Measurements from ENCODE around the gene GPBAR1.

The GPBAR1 gene

GRCh38 chr2:218263817-218264641 lies 3.2 kb downstream of the GPBAR1 start:
- H3K4me3 ChIP-seq (ENCODE audit: low read length): peak overlapping the region; percentile 37
- peaks cover 18% of the 10 kb centered on the region for H3K36me3 ChIP-seq (ENCODE audit: control insufficient read depth, insufficient read depth, low read length)
- H3K27me3 ChIP-seq (ENCODE audit: control insufficient read depth, insufficient read depth, low read length): no peaks in the 10 kb centered on the region
- H3K4me1 ChIP-seq (ENCODE audit: control insufficient read depth, insufficient read depth, low read length): peaks cover 78% of the 10 kb centered on the region
- H3K9me3 ChIP-seq (ENCODE audit: control insufficient read depth, low read length): no peaks in the 10 kb centered on the region
- peak overlapping the region; percentile 62 for H3K9ac ChIP-seq (ENCODE audit: low read length)

- Histone ChIP-seq H3K27me3 (ENCODE audit: control insufficient read depth, insufficient read depth, low read length) (no peaks in the 10 kb centered on the region), H3K4me1 (ENCODE audit: control insufficient read depth, insufficient read depth, low read length) (peaks cover 68% of the 10 kb centered on the region), H3K36me3 (ENCODE audit: control insufficient read depth, insufficient read depth, low read length) (peaks cover 18% of the 10 kb centered on the region), H3K9me3 (ENCODE audit: control insufficient read depth, low read length) (no peaks in the 10 kb centered on the region), H3K4me3 (ENCODE audit: low read length) (peak overlapping the region; percentile 37), H3K9ac (ENCODE audit: low read length) (peak overlapping the region; percentile 62)
Observed at GRCh38 chr2:218264773-218265561, 4.2 kb downstream of the GPBAR1 start.

- Histone ChIP-seq H3K4me1 (ENCODE audit: control insufficient read depth, insufficient read depth, low read length) (peaks cover 62% of the 10 kb centered on the region), H3K9me3 (ENCODE audit: control insufficient read depth, low read length) (no peaks in the 10 kb centered on the region), H3K9ac (ENCODE audit: low read length) (peak overlapping the region; percentile 29), H3K4me3 (ENCODE audit: low read length) (no peak overlapping the region), H3K36me3 (ENCODE audit: control insufficient read depth, insufficient read depth, low read length) (peaks cover 18% of the 10 kb centered on the region), H3K27me3 (ENCODE audit: control insufficient read depth, insufficient read depth, low read length) (no peaks in the 10 kb centered on the region)
Observed at GRCh38 chr2:218265626-218266025, 4.8 kb downstream of the GPBAR1 start.

GRCh38 chr2:218266316-218266979 lies 5.6 kb downstream of the GPBAR1 start:
- no peaks in the 10 kb centered on the region for H3K27me3 ChIP-seq (ENCODE audit: control insufficient read depth, insufficient read depth, low read length)
- no peak overlapping the region for H3K4me3 ChIP-seq (ENCODE audit: low read length)
- peaks cover 18% of the 10 kb centered on the region for H3K36me3 ChIP-seq (ENCODE audit: control insufficient read depth, insufficient read depth, low read length)
- H3K4me1 ChIP-seq (ENCODE audit: control insufficient read depth, insufficient read depth, low read length): peaks cover 61% of the 10 kb centered on the region
- H3K9ac ChIP-seq (ENCODE audit: low read length): no peak overlapping the region
- no peaks in the 10 kb centered on the region for H3K9me3 ChIP-seq (ENCODE audit: control insufficient read depth, low read length)

- Histone ChIP-seq H3K4me1 (ENCODE audit: control insufficient read depth, insufficient read depth, low read length) (peaks cover 61% of the 10 kb centered on the region), H3K27me3 (ENCODE audit: control insufficient read depth, insufficient read depth, low read length) (no peaks in the 10 kb centered on the region), H3K9me3 (ENCODE audit: control insufficient read depth, low read length) (no peaks in the 10 kb centered on the region), H3K4me3 (ENCODE audit: low read length) (no peak overlapping the region), H3K9ac (ENCODE audit: low read length) (no peak overlapping the region), H3K36me3 (ENCODE audit: control insufficient read depth, insufficient read depth, low read length) (peaks cover 18% of the 10 kb centered on the region)
Observed at GRCh38 chr2:218267259-218267658, 6.4 kb downstream of the GPBAR1 start.

- no peaks in the 10 kb centered on the region for H3K27me3 ChIP-seq (ENCODE audit: control insufficient read depth, insufficient read depth, low read length)
- H3K4me1 ChIP-seq (ENCODE audit: control insufficient read depth, insufficient read depth, low read length): peaks cover 57% of the 10 kb centered on the region
- H3K4me3 ChIP-seq (ENCODE audit: low read length): peak within 1 kb of the TSS; percentile 96
- peak within 1 kb of the TSS; percentile 88 for H3K9ac ChIP-seq (ENCODE audit: low read length)
- H3K9me3 ChIP-seq (ENCODE audit: control insufficient read depth, low read length): no peaks in the 10 kb centered on the region
- H3K36me3 ChIP-seq (ENCODE audit: control insufficient read depth, insufficient read depth, low read length): peaks cover 28% of the 10 kb centered on the region
Observed at GRCh38 chr2:218269900-218270720, 9.3 kb downstream of the GPBAR1 start, which contains the start of the genes AAMP and PNKD. Gene AAMP (minus strand): TSS chr2:218270137. CDS start chr2:218270086, 51 bp downstream. Gene PNKD (plus strand): TSS chr2:218270519. CDS start chr2:218270536, 17 bp downstream.

- H3K9ac ChIP-seq (ENCODE audit: low read length): peak overlapping the region; percentile 88
- peaks cover 53% of the 10 kb centered on the region for H3K4me1 ChIP-seq (ENCODE audit: control insufficient read depth, insufficient read depth, low read length)
- H3K9me3 ChIP-seq (ENCODE audit: control insufficient read depth, low read length): no peaks in the 10 kb centered on the region
- peak overlapping the region; percentile 96 for H3K4me3 ChIP-seq (ENCODE audit: low read length)
- H3K36me3 ChIP-seq (ENCODE audit: control insufficient read depth, insufficient read depth, low read length): peaks cover 33% of the 10 kb centered on the region
- no peaks in the 10 kb centered on the region for H3K27me3 ChIP-seq (ENCODE audit: control insufficient read depth, insufficient read depth, low read length)
Observed at GRCh38 chr2:218270721-218271486, 10.1 kb downstream of the GPBAR1 start.

GRCh38 chr2:218271487-218271797 lies 10.6 kb downstream of the GPBAR1 start:
- H3K27me3 ChIP-seq (ENCODE audit: control insufficient read depth, insufficient read depth, low read length): no peaks in the 10 kb centered on the region
- peaks cover 33% of the 10 kb centered on the region for H3K36me3 ChIP-seq (ENCODE audit: control insufficient read depth, insufficient read depth, low read length)
- H3K4me3 ChIP-seq (ENCODE audit: low read length): peak overlapping the region; percentile 96
- H3K9me3 ChIP-seq (ENCODE audit: control insufficient read depth, low read length): no peaks in the 10 kb centered on the region
- H3K4me1 ChIP-seq (ENCODE audit: control insufficient read depth, insufficient read depth, low read length): peaks cover 48% of the 10 kb centered on the region
- H3K9ac ChIP-seq (ENCODE audit: low read length): peak overlapping the region; percentile 88

GRCh38 chr2:218271865-218272530 lies 11.2 kb downstream of the GPBAR1 start:
- peak overlapping the region; percentile 96 for H3K4me3 ChIP-seq (ENCODE audit: low read length)
- H3K9me3 ChIP-seq (ENCODE audit: control insufficient read depth, low read length): no peaks in the 10 kb centered on the region
- no peaks in the 10 kb centered on the region for H3K27me3 ChIP-seq (ENCODE audit: control insufficient read depth, insufficient read depth, low read length)
- H3K9ac ChIP-seq (ENCODE audit: low read length): peak overlapping the region; percentile 88
- peaks cover 34% of the 10 kb centered on the region for H3K36me3 ChIP-seq (ENCODE audit: control insufficient read depth, insufficient read depth, low read length)
- H3K4me1 ChIP-seq (ENCODE audit: control insufficient read depth, insufficient read depth, low read length): peaks cover 50% of the 10 kb centered on the region

- Histone ChIP-seq H3K9ac (ENCODE audit: low read length) (peak overlapping the region; percentile 88), H3K36me3 (ENCODE audit: control insufficient read depth, insufficient read depth, low read length) (peaks cover 39% of the 10 kb centered on the region), H3K4me3 (ENCODE audit: low read length) (no peak overlapping the region), H3K27me3 (ENCODE audit: control insufficient read depth, insufficient read depth, low read length) (no peaks in the 10 kb centered on the region), H3K4me1 (ENCODE audit: control insufficient read depth, insufficient read depth, low read length) (peaks cover 55% of the 10 kb centered on the region), H3K9me3 (ENCODE audit: control insufficient read depth, low read length) (no peaks in the 10 kb centered on the region)
Observed at GRCh38 chr2:218272531-218273212, 11.9 kb downstream of the GPBAR1 start.

All from mucosa of stomach (tissue), 1 donor.